Measurements from ENCODE around the gene PCSK7. TPM values are rescaled to one million over a fixed set of nuclear protein-coding genes. Genes with fewer than 3 reads are reported as not detected.

PCSK7 gene
- total and polyA plus RNA-seq, 2 of the 4 experiments (the other 2 are of a cell fraction) = 35.8 to 54.3 TPM

GRCh38 chr11:117214404-117215110 is 17.3 kb downstream of the PCSK7 start:
- TF ChIP-seq MAZ (IDR thresholded peaks at IDR 0.05; ENCODE audit: borderline replicate concordance, low read depth, low read length) (no peak), RAD21 (IDR thresholded peaks at IDR 0.05; ENCODE audit: low read length) (no peak)
- ChIA-PET POLR2A (ENCODE audit: unreplicated experiment) (no interaction called here), CTCF (no interaction called here)
- in situ Hi-C loops (cut with MboI; ENCODE audit: low sequenced_read_pairs) = no loop called here
- Histone ChIP-seq H3K9ac (ENCODE audit: low read depth, low read length) (no peak overlapping the region), H4K91ac (ENCODE audit: insufficient read depth, low read depth, low read length) (no peak overlapping the region), H2BK5ac (ENCODE audit: low read depth, low read length, poor library complexity, severe bottlenecking) (no peak overlapping the region), H3K56ac (ENCODE audit: extremely low read depth, insufficient read depth, low read length) (no peak overlapping the region), H2AK9ac (replicated peaks; ENCODE audit: low read depth, low read length, poor library complexity) (no peak overlapping the region), H3K27ac (ENCODE audit: insufficient read depth, low read length) (no peak overlapping the region), H3K27me3 (ENCODE audit: control insufficient read depth, insufficient read depth, low read length) (no peaks in the 10 kb centered on the region), H3K23ac (ENCODE audit: low read depth, low read length) (no peak overlapping the region), H3K4me1 (ENCODE audit: control insufficient read depth, insufficient read depth, low read length) (peaks cover 24% of the 10 kb centered on the region), H4K5ac (ENCODE audit: low read depth, low read length) (no peak overlapping the region), H3K4ac (ENCODE audit: low read depth, low read length) (no peak overlapping the region; the same call in 1 of the 2 replicates), H3K9me1 (ENCODE audit: insufficient read depth, low read length) (peaks cover 12% of the 10 kb centered on the region), H3K9me3 (ENCODE audit: control insufficient read depth, insufficient read depth, low read length) (no peaks in the 10 kb centered on the region), H2BK20ac (ENCODE audit: low read depth, low read length) (no peak overlapping the region), H4K8ac (ENCODE audit: low read depth in 2 of 2, low read length in 2 of 2) (no peak overlapping the region), H3K4me2 (ENCODE audit: low read depth, low read length) (no peak overlapping the region), H3K79me1 (ENCODE audit: low read depth in 1 of 2, low read length in 2 of 2) (peaks cover 11 to 24% of the 10 kb centered on the region in 2 experiments; a peak in 3 of 4 replicates), H2AFZ (replicated peaks; ENCODE audit: low read length, poor library complexity) (no peak overlapping the region), H2BK120ac (ENCODE audit: low read depth, low read length) (peak overlapping the region; percentile 9; the same call in 1 of the 2 replicates), H2AK5ac (ENCODE audit: low read depth, low read length) (no peak overlapping the region), H2BK15ac (ENCODE audit: low read depth, low read length) (no peak overlapping the region; the same call in 2 of the 3 replicates), H3K4me3 (ENCODE audit: insufficient read depth, low read depth, low read length) (no peak overlapping the region), H3K18ac (ENCODE audit: low read depth, low read length) (no peak overlapping the region), H3K36me3 (ENCODE audit: control insufficient read depth, insufficient read depth, low read length) (peaks cover 33% of the 10 kb centered on the region), H3K14ac (replicated peaks; ENCODE audit: low read depth, low read length) (no peak overlapping the region), H4K20me1 (ENCODE audit: insufficient read depth, low read length) (no peaks in the 10 kb centered on the region)
- BruUV-seq (replicated peaks) = no TSS peak
- ATAC-seq (ENCODE audit: low read depth) (no peak), DNase-seq (no peak)
- dilution Hi-C loops (cut with HindIII; ENCODE audit: low sequenced_read_pairs, unreplicated experiment) = no loop called here
- 72% methylated on average over 3 of the region's 7 CpGs; no CpG with 5 or more reads in 1 of the 2 experiments for WGBS, 2 experiments (ENCODE audit: extremely low coverage in 2 of 2, insufficient read length in 1 of 2)
- intact Hi-C loops (cut with micrococcal nuclease) = no loop called here
